ENCODE measurements around the gene YBEY.

The YBEY gene

GRCh38 chr21:46252840-46253239, 33.3 kb upstream of the YBEY start:
- DNase-seq (ENCODE audit: low read depth, low spot score), result no peak
- TF ChIP-seq CTCF (IDR thresholded peaks at IDR 0.05; ENCODE audit: low read depth, low read length), result no peak
- in situ Hi-C loops (cut with HindIII; ENCODE audit: low sequenced_read_pairs), result no loop called here
- no peak overlapping the region for H3K4me3 ChIP-seq (ENCODE audit: low read depth, low read length)

GRCh38 chr21:46253610-46254124, 32.5 kb upstream of the YBEY start:
- DNase-seq (ENCODE audit: low read depth, low spot score), result no peak
- in situ Hi-C loops (cut with HindIII; ENCODE audit: low sequenced_read_pairs), result no loop called here
- no peak for TF ChIP-seq CTCF (IDR thresholded peaks at IDR 0.05; ENCODE audit: low read depth, low read length)
- no peak overlapping the region for H3K4me3 ChIP-seq (ENCODE audit: low read depth, low read length)

- H3K4me3 ChIP-seq (ENCODE audit: low read depth, low read length), result no peak overlapping the region
- TF ChIP-seq CTCF (IDR thresholded peaks at IDR 0.05; ENCODE audit: low read depth, low read length), result no peak
- in situ Hi-C loops (cut with HindIII; ENCODE audit: low sequenced_read_pairs), result no loop called here
- DNase-seq (ENCODE audit: low read depth, low spot score), result no peak
These were observed 31.8 kb upstream of the YBEY start for GRCh38 chr21:46254208-46254975.

- no peak for DNase-seq (ENCODE audit: low read depth, low spot score)
- in situ Hi-C loops (cut with HindIII; ENCODE audit: low sequenced_read_pairs), result no loop called here
- no peak for TF ChIP-seq CTCF (IDR thresholded peaks at IDR 0.05; ENCODE audit: low read depth, low read length)
- H3K4me3 ChIP-seq (ENCODE audit: low read depth, low read length), result no peak overlapping the region
These were observed 31.0 kb upstream of the YBEY start for GRCh38 chr21:46255166-46255565.

GRCh38 chr21:46255758-46256337, 30.3 kb upstream of the YBEY start:
- H3K4me3 ChIP-seq (ENCODE audit: low read depth, low read length), result no peak overlapping the region
- in situ Hi-C loops (cut with HindIII; ENCODE audit: low sequenced_read_pairs), result no loop called here
- no peak for TF ChIP-seq CTCF (IDR thresholded peaks at IDR 0.05; ENCODE audit: low read depth, low read length)
- DNase-seq (ENCODE audit: low read depth, low spot score), result no peak

- no peak overlapping the region for H3K4me3 ChIP-seq (ENCODE audit: low read depth, low read length)
- DNase-seq (ENCODE audit: low read depth, low spot score), result no peak
- in situ Hi-C loops (cut with HindIII; ENCODE audit: low sequenced_read_pairs), result no loop called here
- no peak for TF ChIP-seq CTCF (IDR thresholded peaks at IDR 0.05; ENCODE audit: low read depth, low read length)
These were observed 29.6 kb upstream of the YBEY start for GRCh38 chr21:46256501-46256994.
